Head of caudate nucleus (tissue), 42 donors: Measurements from ENCODE around the gene TIPRL.

Source experiments
- DNase-seq, 42 donors: peaks; one replicate each; pipeline versions ENCODE4 v3.0.0 to v3.0.0-alpha.2; 2020 to 2021; ENCODE audit warnings: mixed read lengths in 7 of 42
- intact Hi-C: fragments of 100-400 bp; cut with DNase I; formaldehyde crosslinking; loops from one replicate; pipeline ENCODE4 v1.15.0; 2022

The TIPRL gene

GRCh38 chr1:168178638-168179437 is at the start of gene TIPRL:
Gene TIPRL, plus strand, starts transcription at chr1:168178962. Its CDS starts 116 bp downstream, at chr1:168179078.
- intact Hi-C loops, result no loop called here
- DNase-seq, result peak; percentile 93 to 98 (median 96)

DNA sequence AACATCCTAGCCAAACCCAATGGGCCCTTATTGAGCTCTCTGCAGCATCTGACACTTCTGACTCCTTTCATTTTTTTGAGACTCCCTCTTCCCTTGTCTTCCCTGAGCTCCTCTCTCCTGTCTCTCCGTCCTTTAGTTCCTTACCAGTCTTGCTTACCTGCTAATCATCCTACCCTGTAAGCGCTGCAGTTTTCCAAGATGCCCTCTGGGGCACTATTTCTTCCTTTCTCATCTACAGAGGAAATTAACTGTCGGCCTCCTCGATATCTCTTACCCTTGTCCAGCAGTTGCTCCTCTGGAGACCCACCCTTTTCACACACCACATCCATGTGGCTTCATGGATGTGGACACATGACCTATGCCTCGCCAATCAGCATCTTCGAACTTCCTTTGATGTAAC is 48.8 kb upstream of the TIPRL start:
- intact Hi-C loops, result no loop called here
- DNase-seq, result no peak

GRCh38 chr1:168134132-168134531 is 44.6 kb upstream of the TIPRL start:
- no peak for DNase-seq
- intact Hi-C loops, result no loop called here

DNA sequence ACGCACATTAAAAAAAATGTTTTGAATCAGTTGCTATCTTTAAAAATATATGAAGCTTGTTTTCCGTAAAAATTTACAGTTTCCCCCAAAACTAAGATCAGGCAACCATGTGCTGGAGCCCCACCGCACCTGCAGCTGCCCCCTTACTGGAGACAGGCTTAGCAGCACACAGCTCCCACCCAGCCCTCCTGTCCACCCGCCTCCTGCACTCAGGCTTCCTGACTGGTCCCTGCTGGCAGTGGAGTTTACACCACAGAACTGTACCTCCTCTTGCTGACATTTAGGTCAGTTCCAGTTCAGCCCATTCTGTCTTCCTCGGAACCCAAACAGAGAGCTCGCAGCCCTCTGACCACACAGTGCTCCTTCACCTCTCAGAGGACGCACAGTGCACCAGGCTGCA is 44.1 kb upstream of the TIPRL start:
- no peak for DNase-seq
- intact Hi-C loops, result no loop called here

DNA sequence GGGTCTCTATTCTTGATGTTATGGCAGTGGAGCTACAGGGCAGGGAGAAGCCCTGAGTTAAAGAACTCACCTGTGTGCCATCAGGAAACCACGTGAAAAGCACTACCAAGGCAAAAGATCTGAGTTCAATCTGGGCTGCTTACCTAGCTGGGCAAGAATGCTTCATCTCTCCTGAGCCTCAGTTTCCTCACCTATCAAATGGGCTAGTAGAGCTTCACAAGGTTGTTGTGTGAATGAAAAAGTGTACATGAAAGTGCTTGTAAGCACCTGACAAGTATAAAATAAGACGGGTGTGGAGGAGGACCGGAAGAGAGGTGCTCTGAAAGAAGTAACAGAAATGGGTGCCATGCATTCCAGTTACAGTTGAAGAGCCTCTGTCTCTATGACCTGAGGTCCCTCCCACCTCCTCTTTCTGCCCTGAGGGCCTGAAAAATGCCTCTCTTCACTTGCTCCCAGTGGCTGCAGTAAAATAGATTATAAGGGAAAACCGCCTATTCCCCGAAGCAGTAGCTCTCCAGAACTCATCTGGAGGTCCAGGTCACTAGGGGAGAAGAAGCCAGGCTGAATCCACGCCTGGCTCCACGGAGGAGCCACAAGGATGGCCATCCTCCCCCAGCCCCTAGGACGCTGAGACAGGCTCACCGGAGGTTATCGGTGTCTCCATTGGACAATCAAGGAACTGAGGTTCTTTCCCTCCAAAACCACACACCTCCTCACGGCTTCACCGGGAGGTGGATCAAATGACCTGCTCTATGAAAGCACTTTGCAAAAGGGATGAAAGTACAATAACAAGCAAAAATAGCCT is 43.4 kb upstream of the TIPRL start:
- no peak for DNase-seq
- intact Hi-C loops, result no loop called here

DNA sequence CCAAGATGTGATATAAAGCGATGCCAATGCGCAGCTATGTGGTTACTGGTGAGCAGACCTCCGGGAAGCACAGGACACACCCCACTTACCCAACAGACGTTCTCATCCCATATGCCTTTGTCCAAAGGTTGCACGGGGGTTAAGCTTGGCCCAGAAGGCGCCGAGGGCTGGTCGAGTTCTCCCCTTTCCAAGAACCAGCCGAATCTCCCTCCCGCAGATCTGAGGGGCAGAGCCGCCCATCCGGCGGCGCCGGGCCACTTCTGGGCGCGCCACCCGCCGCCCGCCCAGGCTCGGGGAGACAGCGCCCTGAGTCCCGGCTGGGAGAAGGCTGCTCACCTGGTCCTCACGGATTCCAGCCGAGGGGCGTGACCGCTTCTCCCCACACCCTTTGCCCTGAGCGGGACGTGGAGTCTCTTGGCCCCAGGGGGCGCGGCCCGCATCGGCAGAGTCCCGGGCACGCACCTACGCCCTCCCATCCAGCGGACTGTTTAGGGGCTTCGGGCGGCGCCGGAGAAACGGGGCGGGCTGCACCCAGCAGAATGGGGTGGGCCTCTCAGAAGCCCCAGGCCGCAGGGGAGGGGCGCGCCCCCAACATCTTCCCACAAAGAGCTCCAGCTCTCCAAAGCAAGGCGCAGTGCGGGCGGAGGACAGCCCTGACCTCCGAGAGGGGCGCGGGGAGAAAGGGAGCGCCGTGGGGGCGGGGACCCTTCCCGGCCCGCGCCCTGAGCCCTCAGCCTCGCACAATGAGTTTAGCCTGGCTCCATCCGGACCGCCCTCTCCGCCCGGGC is 42.6 kb upstream of the TIPRL start:
- intact Hi-C loops, result no loop called here
- DNase-seq, result peak in 1 of 42 donors; percentile 4

- peak in 36 of 42 donors; percentile 5 to 59 (median 24) for DNase-seq
- intact Hi-C loops, result no loop called here
Observed at GRCh38 chr1:168136709-168137514, 41.9 kb upstream of the TIPRL start, which contains the start of gene GPR161. Gene GPR161, minus strand, starts transcription at chr1:168136930. Its CDS starts 32,080 bp downstream, at chr1:168104850.

DNA sequence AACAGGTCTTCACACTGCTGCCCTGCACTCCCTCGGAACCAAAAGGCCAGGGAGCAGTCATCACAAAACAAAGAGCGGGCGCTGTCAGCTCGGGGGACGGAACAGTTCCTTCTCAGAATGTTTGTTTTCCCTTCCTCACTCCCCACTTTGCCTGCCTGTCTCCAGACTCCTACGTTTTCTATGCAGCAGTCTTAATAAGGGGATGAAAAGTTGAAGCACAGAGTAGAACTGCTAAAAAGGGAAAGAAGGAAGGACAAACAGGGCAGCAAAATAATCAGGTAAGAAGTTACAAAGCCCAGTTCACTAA is 41.3 kb upstream of the TIPRL start:
- intact Hi-C loops, result no loop called here

GRCh38 chr1:168138134-168138533 is 40.6 kb upstream of the TIPRL start:
- intact Hi-C loops, result no loop called here
- DNase-seq, result no peak

More for the DNA sequence above, 41.3 kb upstream of the TIPRL start:
- DNase-seq, result peak in 3 of 42 donors; percentile 11 to 25 (median 21)

DNA sequence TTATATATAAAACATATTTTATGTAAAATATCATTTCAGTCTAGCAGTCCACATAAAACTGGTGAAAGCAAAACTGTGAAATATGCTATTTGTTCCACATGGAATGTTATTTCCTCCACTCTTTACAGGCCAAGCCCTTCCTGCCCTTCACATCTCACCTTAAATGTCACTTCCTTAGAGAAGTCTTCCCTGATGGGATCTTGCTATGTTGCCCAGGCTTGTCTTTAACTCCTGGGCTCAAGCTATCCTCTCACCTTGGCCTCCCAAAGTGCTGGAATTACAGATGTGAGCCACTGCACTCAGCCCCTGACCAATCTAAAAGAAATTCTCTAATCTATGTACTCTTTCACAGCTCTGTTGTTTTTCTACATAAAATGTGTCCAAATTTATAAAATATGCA is 39.7 kb upstream of the TIPRL start:
- intact Hi-C loops, result no loop called here
- no peak for DNase-seq

- intact Hi-C loops, result no loop called here
- no peak for DNase-seq
Observed at GRCh38 chr1:168141871-168142385, 36.8 kb upstream of the TIPRL start.

DNA sequence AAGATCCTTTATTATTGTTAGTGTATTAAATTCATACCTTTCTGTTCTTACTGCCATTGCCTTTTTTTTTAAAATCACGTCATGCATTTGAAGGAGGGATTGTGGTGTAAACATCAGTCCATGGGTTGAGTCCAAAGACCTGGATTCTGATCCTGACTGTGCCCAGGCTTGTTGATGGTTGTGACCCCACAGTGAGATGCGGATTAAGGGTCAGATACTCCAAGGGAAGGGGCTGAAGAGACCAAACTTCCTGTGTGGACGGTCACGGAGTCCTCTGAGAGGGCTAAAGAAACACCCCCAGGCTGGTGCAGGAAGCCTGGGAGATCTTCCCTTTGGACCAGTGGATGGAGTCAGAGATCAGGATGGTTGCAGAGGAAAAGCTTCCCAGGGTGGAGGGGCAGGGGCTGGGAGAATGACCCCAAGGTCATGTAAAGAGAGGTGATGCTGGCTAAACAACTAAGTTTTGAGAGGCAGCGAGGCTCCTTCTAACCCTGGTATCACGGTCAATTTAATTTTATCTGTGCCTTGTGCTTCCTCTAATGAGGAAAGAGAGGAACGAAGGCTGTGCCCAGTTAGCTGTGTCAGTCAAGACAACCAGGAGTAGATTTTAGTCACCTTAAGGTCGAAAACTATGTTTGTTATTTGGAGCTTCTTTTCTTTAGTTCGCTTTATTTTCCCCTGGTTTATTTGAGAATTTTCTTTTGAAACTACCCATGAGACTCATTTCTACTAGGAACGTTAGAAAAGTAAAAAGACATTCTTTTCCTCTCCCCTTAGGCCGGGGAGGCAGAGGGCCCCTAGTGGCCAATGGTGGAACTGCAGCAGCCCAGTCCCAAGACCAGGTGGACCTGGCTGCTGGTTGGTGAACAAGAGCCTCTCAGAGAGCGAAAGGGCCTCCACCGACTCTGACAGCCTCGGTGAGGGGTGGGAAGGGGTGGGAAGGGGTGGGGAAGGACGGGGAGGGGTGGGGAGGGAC is 33.3 kb upstream of the TIPRL start:
- DNase-seq, result peak; percentile 41 to 93 (median 83)
- intact Hi-C loops, result no loop called here

DNA sequence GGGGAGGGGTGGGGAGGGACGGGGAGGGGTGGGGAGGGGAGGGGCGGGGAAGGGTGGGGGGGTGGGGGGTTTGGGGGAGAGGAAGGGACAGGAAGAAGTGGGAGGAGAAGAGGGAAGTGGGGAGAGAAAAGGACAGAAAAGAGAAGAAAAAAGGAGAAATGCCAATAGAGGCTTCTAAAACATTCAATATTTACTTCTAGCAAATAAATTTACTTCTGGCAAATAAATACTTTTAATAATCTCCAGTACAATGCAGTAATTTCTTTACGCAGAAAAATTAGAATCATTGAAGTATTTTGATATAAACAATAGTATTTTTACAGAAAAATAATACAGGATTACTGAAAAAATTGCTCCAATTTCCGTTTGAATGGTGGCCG is 32.6 kb upstream of the TIPRL start:
- intact Hi-C loops, result no loop called here

GRCh38 chr1:168146626-168147025 is 32.1 kb upstream of the TIPRL start:
- no peak for DNase-seq
- intact Hi-C loops, result no loop called here

More for the DNA sequence above, 32.6 kb upstream of the TIPRL start:
- DNase-seq, result no peak

- DNase-seq, result no peak
- intact Hi-C loops, result no loop called here
Observed at GRCh38 chr1:168148916-168149315, 29.8 kb upstream of the TIPRL start.

DNA sequence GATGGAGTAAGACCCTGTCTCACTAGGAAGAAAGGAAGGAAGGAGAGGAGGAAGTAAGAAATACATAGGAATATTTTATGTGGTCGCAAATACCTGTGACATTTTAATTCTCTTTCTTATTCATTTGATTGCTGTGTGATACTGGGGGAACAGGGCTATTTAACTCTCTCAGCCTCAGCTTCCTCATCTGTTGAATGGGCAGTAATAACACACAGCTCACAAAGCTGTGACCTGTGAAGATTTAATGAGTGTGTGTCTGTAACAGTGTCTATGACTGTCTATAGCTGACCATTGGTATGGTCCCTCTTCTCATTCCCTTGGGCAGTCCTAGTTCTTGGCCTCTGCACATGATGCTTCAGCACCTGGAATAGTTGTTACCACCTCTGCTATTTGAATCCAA is 28.5 kb upstream of the TIPRL start:
- intact Hi-C loops, result no loop called here
- DNase-seq, result no peak

GRCh38 chr1:168151935-168152334 is 26.8 kb upstream of the TIPRL start:
- DNase-seq, result no peak
- intact Hi-C loops, result no loop called here
